Activated T-cell treated with anti-CD3 and anti-CD28 coated beads, Interleukin-2, amount 50 U/mL, for 4 hours (primary cell): ENCODE results near the gene SQSTM1. TPM values are rescaled to one million over a fixed set of nuclear protein-coding genes. Genes with fewer than 3 reads are reported as not detected.

Experiments
- ATAC-seq, 2 donors: fragments of 200-7000 bp; cut with Tn5 transposase; one replicate each; pipeline ENCODE4 v1.10.0; 2021
- DNase-seq: peaks from one replicate; pipeline ENCODE4 v3.0.0-alpha.2; 2020
- H3K27me3 Mint-ChIP-seq: one replicate; pipeline ENCODE4 v1.8.0; 2021; ENCODE audit warnings: low read depth, mixed read lengths
- H3K36me3 Mint-ChIP-seq: one replicate; pipeline ENCODE4 v1.8.0; 2022; ENCODE audit warnings: mixed read lengths; ENCODE audit not compliant: insufficient read depth
- H3K4me1 Mint-ChIP-seq: one replicate; pipeline ENCODE4 v1.8.0; 2021; ENCODE audit warnings: low read depth, mixed read lengths
- H3K4me3 Mint-ChIP-seq: one replicate; pipeline ENCODE4 v1.8.0; 2021; ENCODE audit warnings: mild to moderate bottlenecking, moderate library complexity, mixed read lengths
- H3K9me3 Mint-ChIP-seq: one replicate; pipeline ENCODE4 v1.8.0; 2021; ENCODE audit warnings: mixed read lengths
- total RNA-seq, 3 donors: library from RNA; stranded (reverse); gene quantifications; one replicate each; pipeline ENCODE4 v1.2.1, GENCODE V29; 2021

SQSTM1 gene
- total RNA-seq, 3 donors from 2014 or later: 109 to 141 (median 111) TPM

GRCh38 chr5:179882338-179882737 lies 61.6 kb downstream of the SQSTM1 start:
- Mint-ChIP-seq H3K27me3 (no peaks in the 10 kb centered on the region), H3K4me1 (no peaks in the 10 kb centered on the region), H3K36me3 (peaks cover 49% of the 10 kb centered on the region), H3K4me3 (no peak overlapping the region), H3K9me3 (peaks cover 11% of the 10 kb centered on the region)
- DNase-seq: no peak
- no peak for ATAC-seq

- peaks cover 47% of the 10 kb centered on the region for H3K36me3 Mint-ChIP-seq
Measured at GRCh38 chr5:179883163-179883562, 62.5 kb downstream of the SQSTM1 start.

GRCh38 chr5:179885491-179886090 lies 64.9 kb downstream of the SQSTM1 start:
- Mint-ChIP-seq H3K4me1 (no peaks in the 10 kb centered on the region), H3K27me3 (no peaks in the 10 kb centered on the region), H3K9me3 (peaks cover 11% of the 10 kb centered on the region), H3K4me3 (no peak overlapping the region), H3K36me3 (peaks cover 52% of the 10 kb centered on the region)
- DNase-seq: no peak
- no peak for ATAC-seq

More at GRCh38 chr5:179883163-179883562, 62.5 kb downstream of the SQSTM1 start:
- DNase-seq (no peak), ATAC-seq (no peak)
- Mint-ChIP-seq H3K27me3 (no peaks in the 10 kb centered on the region), H3K4me3 (no peak overlapping the region), H3K4me1 (no peaks in the 10 kb centered on the region), H3K9me3 (peaks cover 11% of the 10 kb centered on the region)

GRCh38 chr5:179886190-179886911 lies 65.6 kb downstream of the SQSTM1 start:
- no peaks in the 10 kb centered on the region for H3K4me1 Mint-ChIP-seq
- no peak for DNase-seq
- no peak overlapping the region for H3K4me3 Mint-ChIP-seq
- peaks cover 53% of the 10 kb centered on the region for H3K36me3 Mint-ChIP-seq
- no peak for ATAC-seq
- no peaks in the 10 kb centered on the region for H3K27me3 Mint-ChIP-seq
- peaks cover 11% of the 10 kb centered on the region for H3K9me3 Mint-ChIP-seq

GRCh38 chr5:179887095-179887494 lies 66.4 kb downstream of the SQSTM1 start:
- no peaks in the 10 kb centered on the region for H3K27me3 Mint-ChIP-seq
- ATAC-seq: no peak
- H3K4me1 Mint-ChIP-seq: no peaks in the 10 kb centered on the region
- peaks cover 56% of the 10 kb centered on the region for H3K36me3 Mint-ChIP-seq
- DNase-seq: no peak
- H3K9me3 Mint-ChIP-seq: peaks cover 11% of the 10 kb centered on the region
- H3K4me3 Mint-ChIP-seq: no peak overlapping the region

Other genes starting within 250 kb of the SQSTM1 start
- gene HNRNPH1, start 197.2 kb upstream of the SQSTM1 start, total RNA-seq: 1,000 to 10,000 TPM; 1,008 to 1,029 (median 1,012) TPM
- gene CBY3, start 139.9 kb upstream of the SQSTM1 start, total RNA-seq: under 1 TPM in 2 of 3 donors, not detected in 1; 0.51 to 0.53 TPM
- gene CANX, start 121.9 kb upstream of the SQSTM1 start, total RNA-seq: 100 to 1,000 TPM; 630 to 693 (median 634) TPM
- gene MAML1, start 88.1 kb upstream of the SQSTM1 start, total RNA-seq: 10 to 100 TPM; 24.5 to 27.5 (median 26.9) TPM
- gene LTC4S, start 26.9 kb upstream of the SQSTM1 start, total RNA-seq: 1 to 10 TPM in 1 of 3 donors, under 1 TPM in 2; 0.37 to 2.3 (median 0.61) TPM
- 10 to 100 TPM; 43.6 to 63.7 (median 54.5) TPM for gene MGAT4B, start 14.0 kb upstream of the SQSTM1 start, total RNA-seq
- gene MRNIP, start 37.9 kb downstream of the SQSTM1 start, total RNA-seq: 10 to 100 TPM; 14.9 to 16.1 (median 16.0) TPM
- gene TBC1D9B, start 87.0 kb downstream of the SQSTM1 start, total RNA-seq: 10 to 100 TPM; 82.7 to 91.8 (median 88.6) TPM